Mucosa of gallbladder (tissue), 1 donor: ENCODE results near the gene TTC39C. TPM values are rescaled to one million over a fixed set of nuclear protein-coding genes. Genes with fewer than 3 reads are reported as not detected.
"Not testable (repeated sequence)": the region's sequence is repeated elsewhere in the genome, so short reads cannot be mapped to it uniquely, and the experiment has no call there.

Source experiments
- DNase-seq: peaks from one replicate; pipeline ENCODE4 v3.0.0-alpha.2; 2020; ENCODE audit warnings: low spot score
- total RNA-seq: library from RNA; stranded (reverse); gene quantifications from one replicate; pipeline ENCODE4 v1.2.1, GENCODE V29; 2021
- donor health status: DM: no; HTN: no; CAD: no.

TTC39C gene
- total RNA-seq, 1 donor from 2014 or later: 55.4 TPM

DNA sequence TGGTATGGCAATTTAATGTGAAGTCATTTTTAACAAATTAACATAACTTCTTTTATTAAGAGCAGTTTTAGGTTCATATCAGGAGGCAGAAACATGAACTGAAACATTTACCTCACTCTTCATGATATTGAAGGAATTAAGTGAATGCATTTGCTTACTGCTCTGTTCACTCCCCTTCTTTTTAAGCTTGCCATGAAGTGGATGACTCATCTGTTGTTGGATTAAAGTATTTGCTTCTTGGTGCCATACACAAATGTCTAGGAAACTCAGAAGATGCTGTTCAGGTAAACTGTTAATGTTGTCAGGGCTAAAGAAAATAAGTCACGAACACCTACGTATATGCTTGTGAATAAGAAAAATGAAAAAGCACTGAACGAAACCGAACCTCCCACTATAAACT lies 114.1 kb downstream of the TTC39C start:
- no peak for DNase-seq

GRCh38 chr18:24130494-24130893 lies 115.9 kb downstream of the TTC39C start:
- DNase-seq: no peak

DNA sequence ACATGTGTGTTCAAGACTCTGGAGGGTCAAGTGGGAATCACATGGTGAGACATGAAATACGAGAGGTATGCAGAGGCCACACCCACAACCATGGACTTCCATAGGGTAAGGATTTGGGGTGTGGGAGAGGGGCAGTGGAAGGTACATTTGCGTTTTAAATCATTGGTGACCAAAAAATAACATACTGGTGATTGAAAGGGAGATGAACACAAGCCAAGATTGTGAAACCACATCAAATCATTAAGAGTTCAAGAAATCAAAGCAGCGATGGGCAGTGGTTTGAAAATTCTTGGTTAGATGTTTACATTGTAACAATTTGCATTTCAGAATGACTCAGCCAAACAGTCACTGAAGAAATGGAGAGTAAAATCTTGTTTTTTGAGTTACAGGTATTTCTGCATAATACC lies 122.4 kb downstream of the TTC39C start:
- DNase-seq: no peak

DNA sequence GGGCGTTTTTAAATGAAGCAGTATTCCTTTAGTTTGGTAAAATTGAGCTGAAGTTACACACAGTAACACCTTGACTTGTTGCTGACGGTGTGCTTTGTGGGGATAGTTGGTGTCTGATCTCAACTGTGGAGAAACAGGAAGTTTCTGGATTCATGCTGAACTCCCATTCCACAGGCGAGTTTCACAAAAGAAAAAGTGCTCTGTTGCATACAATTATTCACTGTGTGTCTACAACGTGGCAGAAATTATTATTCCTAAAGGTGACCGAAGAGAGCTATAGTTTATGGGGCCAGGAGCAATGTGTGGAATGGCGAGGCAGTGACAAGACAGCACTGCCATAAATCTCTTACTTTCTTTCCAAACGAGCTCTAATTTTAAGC lies 123.8 kb downstream of the TTC39C start:
- no peak for DNase-seq

GRCh38 chr18:24138789-24139616 lies 124.4 kb downstream of the TTC39C start, which contains the start of gene CABYR:
Gene CABYR (plus strand): TSS chr18:24139062. CDS start chr18:24143115, 4,053 bp downstream.
- peak; percentile 56 for DNase-seq

DNA sequence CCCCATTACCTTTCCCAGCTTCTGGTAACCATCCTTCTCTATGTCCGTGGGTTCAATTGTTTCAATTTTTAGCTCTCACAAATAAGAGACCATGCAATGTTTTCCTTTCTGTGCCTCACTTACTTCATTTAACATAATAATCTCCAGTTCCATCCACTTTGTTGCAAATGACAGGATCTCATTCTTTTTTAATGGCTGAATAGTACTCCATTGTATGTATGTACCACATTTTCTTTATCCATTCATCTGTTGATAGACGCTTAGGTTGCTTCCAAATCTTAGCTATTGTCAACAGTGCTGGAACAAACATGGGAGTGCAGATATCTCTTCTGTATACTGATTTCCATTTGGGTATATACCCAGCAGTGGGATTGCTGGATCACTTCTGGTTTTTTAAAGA lies 126.1 kb downstream of the TTC39C start:
- no peak for DNase-seq

GRCh38 chr18:24142376-24142775 lies 127.8 kb downstream of the TTC39C start:
- DNase-seq: no peak

GRCh38 chr18:24149591-24149990 lies 135.0 kb downstream of the TTC39C start:
- DNase-seq: not testable (repeated sequence)

- no peak for DNase-seq
These were observed 138.8 kb downstream of the TTC39C start for GRCh38 chr18:24153397-24153796.

DNA sequence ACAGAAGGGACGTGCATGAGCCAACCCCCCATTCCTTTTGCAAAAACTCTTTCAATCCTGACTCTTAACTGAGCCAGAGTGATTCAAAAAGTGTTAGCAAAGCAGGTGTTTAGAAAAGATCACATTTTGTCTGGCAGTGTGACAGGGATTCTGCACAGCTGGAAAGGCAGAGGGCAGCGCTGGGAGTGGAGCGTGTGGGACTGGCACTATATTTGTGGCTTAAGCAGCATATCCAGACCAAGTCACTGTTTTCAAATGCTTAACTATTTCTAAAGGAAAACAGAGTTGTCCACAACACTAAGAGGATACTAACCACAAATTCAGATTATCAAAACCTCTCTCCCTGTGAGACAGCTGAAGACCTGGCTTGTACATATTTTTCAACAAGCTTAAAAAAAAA lies 143.3 kb downstream of the TTC39C start:
- no peak for DNase-seq

DNA sequence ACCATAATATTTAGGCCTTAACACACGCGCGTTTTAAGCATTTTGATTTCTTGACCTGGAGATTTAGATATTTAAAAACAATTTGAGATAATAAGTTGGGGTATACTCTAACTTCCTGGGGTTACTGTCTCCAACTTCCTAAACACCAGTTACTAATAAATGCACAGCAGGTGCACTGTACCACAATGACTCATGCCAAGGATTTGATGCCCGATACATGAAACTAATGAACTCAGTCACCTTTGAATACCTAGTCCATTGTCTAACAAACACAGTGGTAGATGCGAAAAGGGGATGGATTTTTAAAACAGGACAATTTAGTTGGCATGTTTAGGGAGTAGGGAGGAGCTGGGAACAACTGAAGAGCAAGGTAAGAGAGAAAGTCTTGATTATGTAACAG lies 145.5 kb downstream of the TTC39C start:
- DNase-seq: no peak

GRCh38 chr18:24161304-24161703 lies 146.8 kb downstream of the TTC39C start:
- DNase-seq: no peak

DNA sequence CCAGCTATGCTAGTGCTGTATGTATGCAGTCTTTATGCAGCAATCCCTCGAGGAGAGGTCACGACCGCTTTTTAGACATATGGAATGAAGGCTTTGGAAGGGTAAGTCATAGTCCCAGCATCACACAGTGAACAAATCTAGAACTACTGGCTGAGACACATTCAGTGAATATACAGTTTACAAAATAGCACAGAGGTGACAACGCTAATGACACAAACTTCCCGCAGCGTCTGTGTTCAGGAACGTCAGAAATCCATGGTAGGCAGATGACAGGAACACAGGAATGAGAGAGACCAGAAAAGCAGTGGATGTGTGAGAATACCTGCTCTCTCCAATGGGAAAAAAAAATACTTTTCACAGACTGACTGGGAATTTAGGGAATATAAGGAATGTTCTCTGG lies 153.9 kb downstream of the TTC39C start:
- DNase-seq: no peak

DNA sequence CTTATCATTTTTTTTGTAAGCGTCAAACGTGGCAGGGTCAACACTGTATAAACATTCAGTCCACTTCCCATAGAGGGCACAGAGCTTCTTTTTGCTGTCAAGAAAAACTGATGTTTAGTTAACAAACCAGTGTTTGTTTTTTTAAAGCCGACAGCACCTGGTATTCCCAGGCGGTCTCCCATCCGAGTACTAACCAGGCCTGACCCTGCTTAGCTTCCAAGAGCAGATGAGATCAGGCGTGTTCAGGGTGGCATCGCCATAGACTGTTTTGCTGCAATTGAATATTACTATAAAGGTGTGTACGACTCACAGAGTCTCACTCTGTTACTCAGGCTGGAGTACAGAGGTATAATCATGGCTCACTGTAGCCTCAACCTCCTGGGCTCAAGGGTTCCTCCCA lies 155.8 kb downstream of the TTC39C start:
- no peak for DNase-seq

DNA sequence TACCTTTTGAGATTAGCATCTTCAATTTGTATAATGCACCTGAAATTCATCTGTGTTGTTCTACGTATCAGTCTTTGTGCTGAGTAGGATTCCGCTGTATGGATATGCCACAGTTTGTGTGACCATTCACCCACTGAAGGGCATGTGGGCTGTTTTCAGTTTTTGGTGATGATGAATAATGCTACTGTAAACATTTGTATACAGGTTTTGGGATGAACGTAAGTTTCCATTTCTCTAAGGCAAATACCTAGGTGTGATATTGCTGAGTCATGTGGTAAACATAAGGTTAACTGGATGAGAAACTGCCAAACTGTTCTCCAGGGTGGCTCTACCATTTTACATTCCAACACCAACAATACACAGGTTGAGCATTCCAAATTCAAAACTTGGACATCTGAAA lies 159.4 kb downstream of the TTC39C start:
- DNase-seq: no peak

DNA sequence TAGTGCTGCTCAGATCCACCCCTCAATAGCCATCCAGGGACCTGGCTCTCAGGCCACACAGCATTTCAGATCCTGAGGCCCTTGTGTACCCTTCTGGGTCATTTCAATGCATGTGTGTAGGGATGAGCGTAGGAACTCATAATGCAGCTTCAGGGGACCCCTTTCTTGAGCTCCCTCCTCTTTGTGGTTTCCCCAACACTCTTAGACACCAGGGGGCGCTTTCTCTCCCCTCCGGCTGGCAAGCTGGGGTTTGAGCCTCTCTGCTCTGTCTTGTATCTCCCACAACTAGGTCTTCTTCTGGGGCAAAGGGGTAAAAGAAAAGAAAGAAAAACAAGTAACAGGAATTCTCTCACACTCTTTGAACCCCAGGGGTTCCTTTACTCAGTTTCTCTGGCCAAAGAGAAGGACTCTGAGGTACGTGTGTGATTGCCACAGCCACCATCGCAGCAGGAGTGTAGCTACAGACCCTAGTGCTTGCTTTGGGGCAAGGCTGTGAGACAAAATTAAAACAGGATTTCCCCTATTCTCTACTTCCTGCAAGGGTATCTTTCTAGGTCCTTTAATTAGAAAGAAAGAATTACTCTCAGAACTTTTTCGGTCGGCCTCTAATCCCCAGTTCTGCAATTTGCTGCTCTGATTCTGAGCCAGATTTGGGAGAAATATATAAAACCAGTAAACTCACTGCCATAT lies 162.3 kb downstream of the TTC39C start:
- DNase-seq: peak; percentile 44

- DNase-seq: no peak
These were observed 163.1 kb downstream of the TTC39C start for GRCh38 chr18:24177499-24178133.

- DNase-seq: no peak
These were observed 165.5 kb downstream of the TTC39C start for GRCh38 chr18:24180048-24180447.

DNA sequence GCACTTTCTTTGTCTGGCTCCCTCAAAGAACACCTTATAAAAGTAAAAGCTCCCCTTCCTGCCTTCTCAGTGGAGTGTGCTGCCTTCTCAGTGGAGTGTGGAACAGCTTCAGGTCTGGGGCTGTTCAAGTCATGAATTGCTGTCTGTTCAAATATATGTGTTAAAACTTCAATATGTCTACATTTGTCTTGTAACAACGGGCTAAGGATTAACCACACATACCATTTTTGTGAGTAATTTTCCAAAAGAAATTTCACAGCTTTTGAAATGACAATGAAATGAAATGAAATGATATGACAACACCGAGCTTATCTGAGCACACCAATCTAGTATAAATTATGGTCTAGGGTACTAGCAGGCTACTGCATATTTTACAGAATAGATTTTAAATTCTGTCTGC lies 167.3 kb downstream of the TTC39C start:
- no peak for DNase-seq
